ENCODE results near the gene FZD2.
"Not testable (repeated sequence)": the region's sequence is repeated elsewhere in the genome, so short reads cannot be mapped to it uniquely, and the experiment has no call there.

Gene FZD2

GRCh38 chr17:44556832-44557606 lies at the start of gene FZD2:
Gene FZD2 (plus strand): TSS chr17:44557484. CDS start chr17:44557689, 205 bp downstream.
- Mint-ChIP-seq H3K27ac (peak within 1 kb of the TSS; percentile 99), H3K4me1 (ENCODE audit: low read depth) (peaks cover 63% of the 10 kb centered on the region), H3K9me3 (no peaks in the 10 kb centered on the region), H3K36me3 (ENCODE audit: low read depth) (peaks cover 56% of the 10 kb centered on the region), H3K27me3 (peaks cover 3% of the 10 kb centered on the region), H3K4me3 (peak within 1 kb of the TSS; percentile 95)
- intact Hi-C loops (cut with micrococcal nuclease), result no loop called here

GRCh38 chr17:44511241-44512134 lies 45.8 kb upstream of the FZD2 start:
- H3K27ac Mint-ChIP-seq; intact Hi-C loops (cut with micrococcal nuclease); H3K4me3 Mint-ChIP-seq; H3K4me1 Mint-ChIP-seq (ENCODE audit: low read depth); H3K36me3 Mint-ChIP-seq (ENCODE audit: low read depth); H3K9me3 Mint-ChIP-seq: not testable (repeated sequence)
- peaks cover 12% of the 10 kb centered on the region for H3K27me3 Mint-ChIP-seq

GRCh38 chr17:44518032-44518431 lies 39.3 kb upstream of the FZD2 start:
- intact Hi-C loops (cut with micrococcal nuclease), result no loop called here
- Mint-ChIP-seq H3K36me3 (ENCODE audit: low read depth) (no peaks in the 10 kb centered on the region), H3K4me1 (ENCODE audit: low read depth) (no peaks in the 10 kb centered on the region), H3K9me3 (no peaks in the 10 kb centered on the region), H3K27ac (no peak overlapping the region), H3K27me3 (peaks cover 25% of the 10 kb centered on the region), H3K4me3 (no peak overlapping the region)

- Mint-ChIP-seq H3K36me3 (ENCODE audit: low read depth) (no peaks in the 10 kb centered on the region), H3K27ac (no peak overlapping the region), H3K4me1 (ENCODE audit: low read depth) (no peaks in the 10 kb centered on the region), H3K4me3 (no peak overlapping the region), H3K9me3 (peaks cover 7% of the 10 kb centered on the region), H3K27me3 (peaks cover 19% of the 10 kb centered on the region)
- intact Hi-C loops (cut with micrococcal nuclease), result no loop called here
Measured at GRCh38 chr17:44522883-44523671, 34.2 kb upstream of the FZD2 start.

GRCh38 chr17:44523672-44523972 lies 33.7 kb upstream of the FZD2 start:
- no peaks in the 10 kb centered on the region for H3K36me3 Mint-ChIP-seq (ENCODE audit: low read depth)
- H3K27me3 Mint-ChIP-seq, result peaks cover 16% of the 10 kb centered on the region
- H3K4me3 Mint-ChIP-seq, result no peak overlapping the region
- H3K4me1 Mint-ChIP-seq (ENCODE audit: low read depth), result peaks cover under 1% of the 10 kb centered on the region
- no peak overlapping the region for H3K27ac Mint-ChIP-seq
- H3K9me3 Mint-ChIP-seq, result peaks cover 7% of the 10 kb centered on the region
- intact Hi-C loops (cut with micrococcal nuclease), result no loop called here

- Mint-ChIP-seq H3K4me1 (ENCODE audit: low read depth) (peaks cover 31% of the 10 kb centered on the region), H3K27ac (no peak overlapping the region), H3K4me3 (no peak overlapping the region), H3K9me3 (peaks cover 7% of the 10 kb centered on the region), H3K27me3 (peaks cover 2% of the 10 kb centered on the region), H3K36me3 (ENCODE audit: low read depth) (no peaks in the 10 kb centered on the region)
- intact Hi-C loops (cut with micrococcal nuclease), result no loop called here
Measured at GRCh38 chr17:44527102-44527501, 30.2 kb upstream of the FZD2 start.

GRCh38 chr17:44527954-44528353 lies 29.3 kb upstream of the FZD2 start:
- Mint-ChIP-seq H3K36me3 (ENCODE audit: low read depth) (no peaks in the 10 kb centered on the region), H3K4me3 (no peak overlapping the region), H3K9me3 (peaks cover 7% of the 10 kb centered on the region), H3K27ac (no peak overlapping the region), H3K4me1 (ENCODE audit: low read depth) (peaks cover 39% of the 10 kb centered on the region), H3K27me3 (peaks cover 2% of the 10 kb centered on the region)
- intact Hi-C loops (cut with micrococcal nuclease), result no loop called here

GRCh38 chr17:44529864-44530263 lies 27.4 kb upstream of the FZD2 start:
- H3K36me3 Mint-ChIP-seq (ENCODE audit: low read depth), result no peaks in the 10 kb centered on the region
- H3K27me3 Mint-ChIP-seq, result peaks cover 2% of the 10 kb centered on the region
- H3K4me3 Mint-ChIP-seq, result no peak overlapping the region
- intact Hi-C loops (cut with micrococcal nuclease), result loop anchor here (5.0 kb wide), 1 partner anchor 37 kb away; no protein-coding TSS in a partner anchor
- peaks cover 7% of the 10 kb centered on the region for H3K9me3 Mint-ChIP-seq
- no peak overlapping the region for H3K27ac Mint-ChIP-seq
- peaks cover 51% of the 10 kb centered on the region for H3K4me1 Mint-ChIP-seq (ENCODE audit: low read depth)

GRCh38 chr17:44530896-44531418 lies 26.3 kb upstream of the FZD2 start:
- Mint-ChIP-seq H3K9me3 (peaks cover 7% of the 10 kb centered on the region), H3K36me3 (ENCODE audit: low read depth) (no peaks in the 10 kb centered on the region), H3K4me1 (ENCODE audit: low read depth) (peaks cover 57% of the 10 kb centered on the region), H3K4me3 (no peak overlapping the region), H3K27me3 (peaks cover 2% of the 10 kb centered on the region), H3K27ac (peak overlapping the region; percentile 72)
- intact Hi-C loops (cut with micrococcal nuclease), result loop anchor here (5.0 kb wide), 1 partner anchor 36 kb away; no protein-coding TSS in a partner anchor

GRCh38 chr17:44533533-44534246 lies 23.6 kb upstream of the FZD2 start:
- intact Hi-C loops (cut with micrococcal nuclease), result loop anchor here (1.0 to 5.0 kb wide), 3 partner anchors 15 to 103 kb away; no protein-coding TSS in a partner anchor
- no peaks in the 10 kb centered on the region for H3K9me3 Mint-ChIP-seq
- H3K27me3 Mint-ChIP-seq, result no peaks in the 10 kb centered on the region
- H3K4me3 Mint-ChIP-seq, result peak overlapping the region; percentile 55
- peak overlapping the region; percentile 90 for H3K27ac Mint-ChIP-seq
- H3K36me3 Mint-ChIP-seq (ENCODE audit: low read depth), result peaks cover 7% of the 10 kb centered on the region
- peaks cover 74% of the 10 kb centered on the region for H3K4me1 Mint-ChIP-seq (ENCODE audit: low read depth)

- H3K4me1 Mint-ChIP-seq (ENCODE audit: low read depth), result peaks cover 68% of the 10 kb centered on the region
- H3K36me3 Mint-ChIP-seq (ENCODE audit: low read depth), result peaks cover 7% of the 10 kb centered on the region
- peak overlapping the region; percentile 99 for H3K27ac Mint-ChIP-seq
- no peaks in the 10 kb centered on the region for H3K9me3 Mint-ChIP-seq
- intact Hi-C loops (cut with micrococcal nuclease), result loop anchor here (2.0 kb wide), 1 partner anchor 18 kb away; no protein-coding TSS in a partner anchor
- H3K4me3 Mint-ChIP-seq, result peak overlapping the region; percentile 85
- no peaks in the 10 kb centered on the region for H3K27me3 Mint-ChIP-seq
Measured at GRCh38 chr17:44536090-44536953, 21.0 kb upstream of the FZD2 start.

- H3K36me3 Mint-ChIP-seq (ENCODE audit: low read depth); H3K9me3 Mint-ChIP-seq; H3K27me3 Mint-ChIP-seq; H3K4me3 Mint-ChIP-seq: not testable (repeated sequence)
- intact Hi-C loops (cut with micrococcal nuclease), result loop anchor here (2.0 kb wide), 1 partner anchor 17 kb away; no protein-coding TSS in a partner anchor
- Mint-ChIP-seq H3K27ac (peak overlapping the region; percentile 59), H3K4me1 (ENCODE audit: low read depth) (peaks cover 67% of the 10 kb centered on the region)
Measured at GRCh38 chr17:44537922-44538321, 19.4 kb upstream of the FZD2 start.
